GM21526 (cell line): ENCODE data around the gene CAPN15.

ENCODE experiments used
- ATAC-seq: cut with Tn5 transposase; IDR thresholded peaks from one replicate; pipeline ENCODE4 v1.9.1; 2021; ENCODE audit warnings: moderate library complexity; ENCODE audit not compliant: unreplicated experiment, low FRiP score

Gene CAPN15

GRCh38 chr16:524274-525040 lies 3.1 kb upstream of the CAPN15 start:
- ATAC-seq, result no peak

GRCh38 chr16:525123-525519 lies 2.4 kb upstream of the CAPN15 start:
- ATAC-seq, result no peak

- no peak for ATAC-seq
These were observed 1.9 kb upstream of the CAPN15 start for GRCh38 chr16:525520-526180.

- ATAC-seq, result no peak
These were observed 1.1 kb upstream of the CAPN15 start for GRCh38 chr16:526181-527014.

GRCh38 chr16:528111-529011 lies 849 bp downstream of the CAPN15 start:
- peak; percentile 5 for ATAC-seq

GRCh38 chr16:529012-529575 lies 1.6 kb downstream of the CAPN15 start:
- ATAC-seq, result no peak

GRCh38 chr16:530111-530817 lies 2.8 kb downstream of the CAPN15 start:
- ATAC-seq, result no peak

- ATAC-seq, result no peak
These were observed 4.1 kb downstream of the CAPN15 start for GRCh38 chr16:531494-532125.

GRCh38 chr16:533391-534123 lies 6.0 kb downstream of the CAPN15 start:
- no peak for ATAC-seq

GRCh38 chr16:534135-534534 lies 6.6 kb downstream of the CAPN15 start:
- no peak for ATAC-seq

GRCh38 chr16:534856-535445 lies 7.4 kb downstream of the CAPN15 start:
- ATAC-seq, result no peak

- no peak for ATAC-seq
These were observed 8.2 kb downstream of the CAPN15 start for GRCh38 chr16:535446-536405.

GRCh38 chr16:536746-537145 lies 9.2 kb downstream of the CAPN15 start:
- no peak for ATAC-seq

GRCh38 chr16:537415-538335 lies 10.2 kb downstream of the CAPN15 start:
- ATAC-seq, result no peak

GRCh38 chr16:539901-540530 lies 12.5 kb downstream of the CAPN15 start:
- no peak for ATAC-seq
